Liver (tissue), 3 donors: ENCODE data around the gene BIN2.

Experiments
- EGR1 ChIP-seq, 2 donors: IDR thresholded peaks; 2 replicates each; pipeline ENCODE4 v1.6.1; 2016 to 2018; ENCODE audit warnings: antibody characterized with exemption in 2 of 2, low read depth in 2 of 2
- FOXA1 ChIP-seq: IDR thresholded peaks from 2 replicates; pipeline ENCODE4 v1.6.1; 2016; ENCODE audit warnings: antibody characterized with exemption
- RAD21 ChIP-seq, 2 donors: IDR thresholded peaks; 2 replicates each; pipeline ENCODE4 v1.6.1; 2016; ENCODE audit warnings: antibody characterized with exemption in 2 of 2, mild to moderate bottlenecking in 2 of 2
- RXRA ChIP-seq, 2 donors: IDR thresholded peaks; 2 replicates each; pipeline ENCODE4 v1.6.1; 2017 to 2018; ENCODE audit warnings: antibody characterized with exemption in 2 of 2, mild to moderate bottlenecking in 1 of 2
- TAF1 ChIP-seq: conservative IDR thresholded peaks from 2 replicates; pipeline ENCODE4 v1.6.1; 2016; ENCODE audit warnings: antibody characterized with exemption, mild to moderate bottlenecking
- YY1 ChIP-seq: IDR thresholded peaks from 2 replicates; pipeline ENCODE4 v1.6.1; 2016; ENCODE audit warnings: antibody characterized with exemption, mild to moderate bottlenecking
- TF ChIP-seq, protein P1 (sequence below): fragments of 150-350 bp; IDR thresholded peaks from 2 replicates; pipeline ENCODE4 v1.5.1; 2017; ENCODE audit warnings: improper control_type of control experiment, low read depth, low read length; ENCODE audit not compliant: missing input control
- TF ChIP-seq, protein P2 (sequence below): IDR thresholded peaks from 2 replicates; pipeline ENCODE4 v1.6.1; 2016; ENCODE audit warnings: antibody characterized with exemption
- TF ChIP-seq, protein P3 (sequence below): IDR thresholded peaks from 2 replicates; pipeline ENCODE4 v1.6.1; 2016; ENCODE audit warnings: antibody characterized with exemption
- TF ChIP-seq, protein P4 (sequence below): IDR thresholded peaks from 2 replicates; pipeline ENCODE4 v1.6.1; 2016; ENCODE audit warnings: antibody characterized with exemption
- TF ChIP-seq, protein P5 (sequence below): IDR thresholded peaks from 2 replicates; pipeline ENCODE4 v1.6.1; 2016; ENCODE audit warnings: antibody characterized with exemption, mild to moderate bottlenecking
- donor health status: healthy.
- donor health status: healthy.

DNA sequence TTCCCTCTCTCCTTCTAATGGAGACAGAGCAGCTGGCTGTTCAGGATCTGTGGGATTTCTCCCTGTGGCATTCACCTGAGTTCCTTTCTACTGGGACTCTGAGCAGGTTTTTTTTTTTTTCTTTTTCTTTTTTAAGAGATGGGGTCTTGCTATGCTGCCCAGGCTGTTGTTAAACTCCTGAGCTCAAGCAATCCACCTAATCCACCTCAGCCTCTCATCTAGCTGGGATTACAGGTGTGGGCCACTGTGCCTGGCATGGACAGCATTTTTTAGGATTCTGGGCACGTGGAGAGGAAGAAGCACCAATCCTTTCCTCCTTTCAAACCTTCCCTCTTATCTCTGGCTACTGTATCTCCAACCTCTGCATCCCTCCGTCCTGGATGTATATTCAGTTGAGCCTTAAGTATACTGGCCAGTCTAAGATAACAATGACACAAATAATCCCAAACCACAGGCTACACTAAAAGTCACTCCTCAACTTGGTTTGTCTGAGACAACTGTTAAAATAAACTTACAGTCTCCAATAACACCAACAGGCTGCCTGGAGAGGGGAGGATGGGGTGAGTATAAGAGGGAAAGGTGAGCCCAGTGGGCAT is 38.9 kb upstream of the BIN2 start:
- TF ChIP-seq EGR1 (IDR thresholded peaks at IDR 0.05; ENCODE audit: low read depth in 2 of 2) (no peak), YY1 (no peak), RXRA (IDR thresholded peaks at IDR 0.05) (no peak), FOXA1 (no peak), TAF1 (no peak), RAD21 (IDR thresholded peaks at IDR 0.05) (no peak)
- TF ChIP-seq, protein P1, sequence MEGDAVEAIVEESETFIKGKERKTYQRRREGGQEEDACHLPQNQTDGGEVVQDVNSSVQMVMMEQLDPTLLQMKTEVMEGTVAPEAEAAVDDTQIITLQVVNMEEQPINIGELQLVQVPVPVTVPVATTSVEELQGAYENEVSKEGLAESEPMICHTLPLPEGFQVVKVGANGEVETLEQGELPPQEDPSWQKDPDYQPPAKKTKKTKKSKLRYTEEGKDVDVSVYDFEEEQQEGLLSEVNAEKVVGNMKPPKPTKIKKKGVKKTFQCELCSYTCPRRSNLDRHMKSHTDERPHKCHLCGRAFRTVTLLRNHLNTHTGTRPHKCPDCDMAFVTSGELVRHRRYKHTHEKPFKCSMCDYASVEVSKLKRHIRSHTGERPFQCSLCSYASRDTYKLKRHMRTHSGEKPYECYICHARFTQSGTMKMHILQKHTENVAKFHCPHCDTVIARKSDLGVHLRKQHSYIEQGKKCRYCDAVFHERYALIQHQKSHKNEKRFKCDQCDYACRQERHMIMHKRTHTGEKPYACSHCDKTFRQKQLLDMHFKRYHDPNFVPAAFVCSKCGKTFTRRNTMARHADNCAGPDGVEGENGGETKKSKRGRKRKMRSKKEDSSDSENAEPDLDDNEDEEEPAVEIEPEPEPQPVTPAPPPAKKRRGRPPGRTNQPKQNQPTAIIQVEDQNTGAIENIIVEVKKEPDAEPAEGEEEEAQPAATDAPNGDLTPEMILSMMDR: no peak
- TF ChIP-seq, protein P2, sequence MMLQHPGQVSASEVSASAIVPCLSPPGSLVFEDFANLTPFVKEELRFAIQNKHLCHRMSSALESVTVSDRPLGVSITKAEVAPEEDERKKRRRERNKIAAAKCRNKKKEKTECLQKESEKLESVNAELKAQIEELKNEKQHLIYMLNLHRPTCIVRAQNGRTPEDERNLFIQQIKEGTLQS: no peak
- TF ChIP-seq, protein P3, sequence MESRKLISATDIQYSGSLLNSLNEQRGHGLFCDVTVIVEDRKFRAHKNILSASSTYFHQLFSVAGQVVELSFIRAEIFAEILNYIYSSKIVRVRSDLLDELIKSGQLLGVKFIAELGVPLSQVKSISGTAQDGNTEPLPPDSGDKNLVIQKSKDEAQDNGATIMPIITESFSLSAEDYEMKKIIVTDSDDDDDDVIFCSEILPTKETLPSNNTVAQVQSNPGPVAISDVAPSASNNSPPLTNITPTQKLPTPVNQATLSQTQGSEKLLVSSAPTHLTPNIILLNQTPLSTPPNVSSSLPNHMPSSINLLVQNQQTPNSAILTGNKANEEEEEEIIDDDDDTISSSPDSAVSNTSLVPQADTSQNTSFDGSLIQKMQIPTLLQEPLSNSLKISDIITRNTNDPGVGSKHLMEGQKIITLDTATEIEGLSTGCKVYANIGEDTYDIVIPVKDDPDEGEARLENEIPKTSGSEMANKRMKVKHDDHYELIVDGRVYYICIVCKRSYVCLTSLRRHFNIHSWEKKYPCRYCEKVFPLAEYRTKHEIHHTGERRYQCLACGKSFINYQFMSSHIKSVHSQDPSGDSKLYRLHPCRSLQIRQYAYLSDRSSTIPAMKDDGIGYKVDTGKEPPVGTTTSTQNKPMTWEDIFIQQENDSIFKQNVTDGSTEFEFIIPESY: no peak
- TF ChIP-seq, protein P4, sequence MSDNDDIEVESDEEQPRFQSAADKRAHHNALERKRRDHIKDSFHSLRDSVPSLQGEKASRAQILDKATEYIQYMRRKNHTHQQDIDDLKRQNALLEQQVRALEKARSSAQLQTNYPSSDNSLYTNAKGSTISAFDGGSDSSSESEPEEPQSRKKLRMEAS: no peak
- TF ChIP-seq, protein P5, sequence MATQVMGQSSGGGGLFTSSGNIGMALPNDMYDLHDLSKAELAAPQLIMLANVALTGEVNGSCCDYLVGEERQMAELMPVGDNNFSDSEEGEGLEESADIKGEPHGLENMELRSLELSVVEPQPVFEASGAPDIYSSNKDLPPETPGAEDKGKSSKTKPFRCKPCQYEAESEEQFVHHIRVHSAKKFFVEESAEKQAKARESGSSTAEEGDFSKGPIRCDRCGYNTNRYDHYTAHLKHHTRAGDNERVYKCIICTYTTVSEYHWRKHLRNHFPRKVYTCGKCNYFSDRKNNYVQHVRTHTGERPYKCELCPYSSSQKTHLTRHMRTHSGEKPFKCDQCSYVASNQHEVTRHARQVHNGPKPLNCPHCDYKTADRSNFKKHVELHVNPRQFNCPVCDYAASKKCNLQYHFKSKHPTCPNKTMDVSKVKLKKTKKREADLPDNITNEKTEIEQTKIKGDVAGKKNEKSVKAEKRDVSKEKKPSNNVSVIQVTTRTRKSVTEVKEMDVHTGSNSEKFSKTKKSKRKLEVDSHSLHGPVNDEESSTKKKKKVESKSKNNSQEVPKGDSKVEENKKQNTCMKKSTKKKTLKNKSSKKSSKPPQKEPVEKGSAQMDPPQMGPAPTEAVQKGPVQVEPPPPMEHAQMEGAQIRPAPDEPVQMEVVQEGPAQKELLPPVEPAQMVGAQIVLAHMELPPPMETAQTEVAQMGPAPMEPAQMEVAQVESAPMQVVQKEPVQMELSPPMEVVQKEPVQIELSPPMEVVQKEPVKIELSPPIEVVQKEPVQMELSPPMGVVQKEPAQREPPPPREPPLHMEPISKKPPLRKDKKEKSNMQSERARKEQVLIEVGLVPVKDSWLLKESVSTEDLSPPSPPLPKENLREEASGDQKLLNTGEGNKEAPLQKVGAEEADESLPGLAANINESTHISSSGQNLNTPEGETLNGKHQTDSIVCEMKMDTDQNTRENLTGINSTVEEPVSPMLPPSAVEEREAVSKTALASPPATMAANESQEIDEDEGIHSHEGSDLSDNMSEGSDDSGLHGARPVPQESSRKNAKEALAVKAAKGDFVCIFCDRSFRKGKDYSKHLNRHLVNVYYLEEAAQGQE: no peak
